Neural progenitor cell (in vitro differentiated cells): ENCODE data around the gene PGAP3.

ENCODE experiments used
- EZH2 ChIP-seq: fragments of 200-600 bp; sonication (generic); IDR thresholded peaks from 2 replicates; pipeline ENCODE4 v1.6.1; 2017; ENCODE audit warnings: antibody characterized with exemption, mild to moderate bottlenecking, moderate library complexity
- TF ChIP-seq, protein P1 (sequence below): fragments of 200-600 bp; sonication (generic); IDR thresholded peaks from 2 replicates; pipeline ENCODE4 v1.5.1; 2017; ENCODE audit warnings: antibody characterized with exemption, mild to moderate bottlenecking

- TF ChIP-seq EZH2 = peak; percentile 77
- TF ChIP-seq, protein P1, sequence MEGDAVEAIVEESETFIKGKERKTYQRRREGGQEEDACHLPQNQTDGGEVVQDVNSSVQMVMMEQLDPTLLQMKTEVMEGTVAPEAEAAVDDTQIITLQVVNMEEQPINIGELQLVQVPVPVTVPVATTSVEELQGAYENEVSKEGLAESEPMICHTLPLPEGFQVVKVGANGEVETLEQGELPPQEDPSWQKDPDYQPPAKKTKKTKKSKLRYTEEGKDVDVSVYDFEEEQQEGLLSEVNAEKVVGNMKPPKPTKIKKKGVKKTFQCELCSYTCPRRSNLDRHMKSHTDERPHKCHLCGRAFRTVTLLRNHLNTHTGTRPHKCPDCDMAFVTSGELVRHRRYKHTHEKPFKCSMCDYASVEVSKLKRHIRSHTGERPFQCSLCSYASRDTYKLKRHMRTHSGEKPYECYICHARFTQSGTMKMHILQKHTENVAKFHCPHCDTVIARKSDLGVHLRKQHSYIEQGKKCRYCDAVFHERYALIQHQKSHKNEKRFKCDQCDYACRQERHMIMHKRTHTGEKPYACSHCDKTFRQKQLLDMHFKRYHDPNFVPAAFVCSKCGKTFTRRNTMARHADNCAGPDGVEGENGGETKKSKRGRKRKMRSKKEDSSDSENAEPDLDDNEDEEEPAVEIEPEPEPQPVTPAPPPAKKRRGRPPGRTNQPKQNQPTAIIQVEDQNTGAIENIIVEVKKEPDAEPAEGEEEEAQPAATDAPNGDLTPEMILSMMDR = peak; percentile 73
Observed at GRCh38 chr17:39667945-39668924, 19.6 kb downstream of the PGAP3 start, which contains the start of gene PNMT.
